GM12878 (cell line): ENCODE results near the gene MTX1. TPM values are rescaled to one million over a fixed set of nuclear protein-coding genes. Genes with fewer than 3 reads are reported as not detected.
A peak's percentile ranks its signal among the peaks of the same experiment; 100 is the strongest.

Experiments
- ATF3 ChIP-seq: IDR thresholded peaks from 2 replicates; pipeline ENCODE4 v1.6.1; 2011; ENCODE audit warnings: low read depth, mild to moderate bottlenecking, low read length, moderate library complexity, borderline replicate concordance; ENCODE audit errors: extremely low read depth
- BRCA1 ChIP-seq: IDR thresholded peaks from 2 replicates; pipeline ENCODE4 v1.6.1; 2011; ENCODE audit warnings: low read depth, low read length, improper control_type of control experiment
- CHD1 ChIP-seq: IDR thresholded peaks from 2 replicates; pipeline ENCODE4 v1.6.1; 2012; ENCODE audit warnings: low read depth, low read length, improper control_type of control experiment
- IRF3 ChIP-seq: fragments of 450-650 bp; IDR thresholded peaks from 2 replicates; pipeline ENCODE4 v1.6.1; 2014; ENCODE audit warnings: mild to moderate bottlenecking
- JUND ChIP-seq: IDR thresholded peaks from 2 replicates; pipeline ENCODE4 v1.6.1; 2012; ENCODE audit warnings: low read depth, mild to moderate bottlenecking, low read length, improper control_type of control experiment, moderate library complexity
- NFYA ChIP-seq: IDR thresholded peaks from 2 replicates; pipeline ENCODE4 v1.6.1; 2011; ENCODE audit warnings: low read depth, mild to moderate bottlenecking, low read length, improper control_type of control experiment, borderline replicate concordance
- NR2C2 ChIP-seq: IDR thresholded peaks from 2 replicates; pipeline ENCODE4 v1.6.1; 2011; ENCODE audit warnings: borderline replicate concordance, low read depth; ENCODE audit not compliant: control insufficient read depth, insufficient read length
- PKNOX1 ChIP-seq: fragments of 450-650 bp; IDR thresholded peaks from 2 replicates; pipeline ENCODE4 v1.6.1; 2016; ENCODE audit warnings: mild to moderate bottlenecking
- PRDM15 ChIP-seq: fragments of 450-650 bp; formaldehyde crosslinking; IDR thresholded peaks from 2 replicates; pipeline ENCODE4 v1.4.0; 2020; ENCODE audit warnings: mild to moderate bottlenecking, moderate library complexity
- RCOR1 ChIP-seq: conservative IDR thresholded peaks from 2 replicates; pipeline ENCODE4 v1.6.1; 2012; ENCODE audit warnings: low read depth, low read length, improper control_type of control experiment
- SMAD5 ChIP-seq: IDR thresholded peaks from 2 replicates; pipeline ENCODE4 v1.6.1; 2016; ENCODE audit warnings: antibody characterized with exemption, low read depth
- SMARCA5 ChIP-seq: fragments of 450-650 bp; IDR thresholded peaks from 2 replicates; pipeline ENCODE4 v1.6.1; 2017; ENCODE audit warnings: mild to moderate bottlenecking
- SREBF1 ChIP-seq: IDR thresholded peaks from 2 replicates; pipeline ENCODE4 v1.6.1; 2012; ENCODE audit warnings: mild to moderate bottlenecking, low read length
- TARDBP ChIP-seq: IDR thresholded peaks from 2 replicates; pipeline ENCODE4 v1.6.1; 2016; ENCODE audit warnings: borderline replicate concordance
- USF2 ChIP-seq: IDR thresholded peaks from 2 replicates; pipeline ENCODE4 v1.6.1; 2011; ENCODE audit warnings: low read depth, low read length, improper control_type of control experiment, borderline replicate concordance
- ZNF274 ChIP-seq: IDR thresholded peaks from one replicate; pipeline ENCODE4 v1.8.0; 2011; ENCODE audit not compliant: insufficient read length, insufficient read depth
- ZZZ3 ChIP-seq: IDR thresholded peaks from 2 replicates; pipeline ENCODE4 v1.6.1; 2011; ENCODE audit warnings: low read depth; ENCODE audit not compliant: control insufficient read depth, insufficient read length
- polyA plus RNA-seq, 11 experiments: library from polyadenylated mRNA; depleted of rRNA in 4 of 11; unstranded in 6 of 11; stranded (reverse) in 5 of 11; fragments of >200 nt; fragmentation: Nextera tagmentation in 4 of 11; fragmentation: Illumina TruSeq in 1 of 11; extraction: Ambion mirVana in 4 of 11; extraction: Trizol in 1 of 11; gene quantifications; 1 replicate in 1 of 11; 2 replicates in 10 of 11; pipeline versions ENCODE4 v1.2.1 to v1.2.3, GENCODE V29; 2011 to 2016; ENCODE audit warnings: inconsistent platforms in 2 of 11, missing spikeins in 2 of 11, low read depth in 1 of 11
- total RNA-seq, 4 experiments: library from RNA; depleted of rRNA in 3 of 4; stranded (reverse); fragments of >200 nt in 3 of 4; fragmentation: Illumina TruSeq in 1 of 4; extraction: Trizol in 1 of 4; gene quantifications; 2 replicates each; pipeline versions ENCODE4 v1.2.1 to v1.2.3, GENCODE V29; 2013 to 2021
- TF ChIP-seq, protein P1 (sequence below): fragments of 450-650 bp; IDR thresholded peaks from 2 replicates; pipeline ENCODE4 v1.6.1; 2017; ENCODE audit warnings: low read depth, mild to moderate bottlenecking, moderate library complexity
- TF ChIP-seq, protein P2 (sequence below): IDR thresholded peaks from 2 replicates; pipeline ENCODE4 v1.6.1; 2011; ENCODE audit warnings: mild to moderate bottlenecking, low read depth, low read length, moderate library complexity; ENCODE audit not compliant: insufficient replicate concordance

MTX1 gene
- total and polyA plus RNA-seq, 10 of the 15 experiments (the other 5 are each of a cell fraction or from before 2014, with no cell fraction given), result 15.8 to 92.0 (median 49.1) TPM

DNA sequence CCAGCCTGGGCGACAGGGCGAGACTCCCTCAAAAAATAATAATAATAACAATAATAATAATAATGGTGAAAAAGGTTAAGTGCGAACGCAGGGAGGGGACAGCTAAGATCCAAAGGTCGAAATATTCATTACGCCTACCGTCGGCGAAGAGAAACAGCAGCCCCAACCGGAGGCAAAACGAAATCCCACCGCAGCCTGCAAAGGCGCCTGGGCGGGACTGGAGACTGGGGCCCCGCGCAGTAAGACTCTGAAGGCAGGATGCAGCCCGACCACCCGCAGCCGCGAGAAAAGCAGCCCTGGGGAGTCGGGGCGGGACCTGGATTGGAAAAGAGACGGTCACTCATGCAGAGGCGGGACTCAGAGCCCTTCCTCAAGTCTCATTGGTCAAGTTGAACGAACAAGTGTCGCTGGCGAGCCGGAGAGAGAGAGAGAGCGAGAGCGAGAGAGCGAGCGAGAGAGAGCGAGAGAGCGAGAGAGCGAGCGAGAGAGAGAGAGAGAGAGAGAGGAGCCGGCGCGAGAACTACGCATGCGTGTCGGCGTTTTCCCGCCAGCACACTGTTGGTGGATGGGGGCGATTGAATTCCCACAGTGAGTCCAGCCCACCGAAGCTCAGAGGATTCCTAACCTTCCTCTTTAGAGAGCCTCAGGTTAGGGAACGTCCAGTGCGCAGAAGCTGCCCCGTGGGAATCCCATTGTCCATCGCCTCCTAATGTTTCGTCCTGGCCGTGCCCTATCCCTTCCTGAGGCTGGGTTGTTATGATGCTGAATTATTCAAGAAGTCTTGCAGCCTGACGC, 36.1 kb downstream of the MTX1 start (continued):
- TF ChIP-seq IRF3 (peak; percentile 74), NFYA (no peak; the same call in 1 of the 2 replicates), USF2 (no peak), NR2C2 (no peak), JUND (no peak), ZZZ3 (peak; percentile 100), BRCA1 (no peak), TARDBP (peak; percentile 96), SMARCA5 (peak; percentile 92), CHD1 (peak; percentile 79; the same call in 1 of the 2 replicates), SREBF1 (no peak), RCOR1 (peak; percentile 87; the same call in 1 of the 2 replicates), PKNOX1 (peak; percentile 98), SMAD5 (peak; percentile 86), ATF3 (no peak), PRDM15 (0 out of 2 replicates have a peak, but pooled peaks have one; percentile 44), ZNF274 (no peak)
- TF ChIP-seq, protein P1, sequence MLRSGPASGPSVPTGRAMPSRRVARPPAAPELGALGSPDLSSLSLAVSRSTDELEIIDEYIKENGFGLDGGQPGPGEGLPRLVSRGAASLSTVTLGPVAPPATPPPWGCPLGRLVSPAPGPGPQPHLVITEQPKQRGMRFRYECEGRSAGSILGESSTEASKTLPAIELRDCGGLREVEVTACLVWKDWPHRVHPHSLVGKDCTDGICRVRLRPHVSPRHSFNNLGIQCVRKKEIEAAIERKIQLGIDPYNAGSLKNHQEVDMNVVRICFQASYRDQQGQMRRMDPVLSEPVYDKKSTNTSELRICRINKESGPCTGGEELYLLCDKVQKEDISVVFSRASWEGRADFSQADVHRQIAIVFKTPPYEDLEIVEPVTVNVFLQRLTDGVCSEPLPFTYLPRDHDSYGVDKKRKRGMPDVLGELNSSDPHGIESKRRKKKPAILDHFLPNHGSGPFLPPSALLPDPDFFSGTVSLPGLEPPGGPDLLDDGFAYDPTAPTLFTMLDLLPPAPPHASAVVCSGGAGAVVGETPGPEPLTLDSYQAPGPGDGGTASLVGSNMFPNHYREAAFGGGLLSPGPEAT, result peak; percentile 84
- TF ChIP-seq, protein P2, sequence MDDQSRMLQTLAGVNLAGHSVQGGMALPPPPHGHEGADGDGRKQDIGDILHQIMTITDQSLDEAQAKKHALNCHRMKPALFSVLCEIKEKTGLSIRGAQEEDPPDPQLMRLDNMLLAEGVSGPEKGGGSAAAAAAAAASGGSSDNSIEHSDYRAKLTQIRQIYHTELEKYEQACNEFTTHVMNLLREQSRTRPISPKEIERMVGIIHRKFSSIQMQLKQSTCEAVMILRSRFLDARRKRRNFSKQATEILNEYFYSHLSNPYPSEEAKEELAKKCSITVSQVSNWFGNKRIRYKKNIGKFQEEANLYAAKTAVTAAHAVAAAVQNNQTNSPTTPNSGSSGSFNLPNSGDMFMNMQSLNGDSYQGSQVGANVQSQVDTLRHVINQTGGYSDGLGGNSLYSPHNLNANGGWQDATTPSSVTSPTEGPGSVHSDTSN, result peak; percentile 92
